ENCODE data around the gene CDC42BPB.
"Not testable (repeated sequence)": the region's sequence is repeated elsewhere in the genome, so short reads cannot be mapped to it uniquely, and the experiment has no call there.

Gene CDC42BPB

GRCh38 chr14:102898776-102899515, 158.4 kb downstream of the CDC42BPB start:
- no peak for DNase-seq (ENCODE audit: low read depth)
- no peak overlapping the region for H3K4me3 ChIP-seq (ENCODE audit: low read depth, low read length)
- TF ChIP-seq MAX (IDR thresholded peaks at IDR 0.05; ENCODE audit: low read depth, low read length) (no peak), MYC (IDR thresholded peaks at IDR 0.05; ENCODE audit: low read depth, low read length) (no peak), POLR2A (IDR thresholded peaks at IDR 0.05; ENCODE audit: extremely low read depth, insufficient read length) (no peak)
- TF ChIP-seq, protein P1, sequence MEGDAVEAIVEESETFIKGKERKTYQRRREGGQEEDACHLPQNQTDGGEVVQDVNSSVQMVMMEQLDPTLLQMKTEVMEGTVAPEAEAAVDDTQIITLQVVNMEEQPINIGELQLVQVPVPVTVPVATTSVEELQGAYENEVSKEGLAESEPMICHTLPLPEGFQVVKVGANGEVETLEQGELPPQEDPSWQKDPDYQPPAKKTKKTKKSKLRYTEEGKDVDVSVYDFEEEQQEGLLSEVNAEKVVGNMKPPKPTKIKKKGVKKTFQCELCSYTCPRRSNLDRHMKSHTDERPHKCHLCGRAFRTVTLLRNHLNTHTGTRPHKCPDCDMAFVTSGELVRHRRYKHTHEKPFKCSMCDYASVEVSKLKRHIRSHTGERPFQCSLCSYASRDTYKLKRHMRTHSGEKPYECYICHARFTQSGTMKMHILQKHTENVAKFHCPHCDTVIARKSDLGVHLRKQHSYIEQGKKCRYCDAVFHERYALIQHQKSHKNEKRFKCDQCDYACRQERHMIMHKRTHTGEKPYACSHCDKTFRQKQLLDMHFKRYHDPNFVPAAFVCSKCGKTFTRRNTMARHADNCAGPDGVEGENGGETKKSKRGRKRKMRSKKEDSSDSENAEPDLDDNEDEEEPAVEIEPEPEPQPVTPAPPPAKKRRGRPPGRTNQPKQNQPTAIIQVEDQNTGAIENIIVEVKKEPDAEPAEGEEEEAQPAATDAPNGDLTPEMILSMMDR (IDR thresholded peaks at IDR 0.05; ENCODE audit: low read depth, low read length), result no peak

GRCh38 chr14:102898298-102898697, 159.1 kb downstream of the CDC42BPB start:
- H3K4me3 ChIP-seq (ENCODE audit: low read depth, low read length), result no peak overlapping the region
- TF ChIP-seq MYC (IDR thresholded peaks at IDR 0.05; ENCODE audit: low read depth, low read length) (no peak), POLR2A (IDR thresholded peaks at IDR 0.05; ENCODE audit: extremely low read depth, insufficient read length) (no peak), MAX (IDR thresholded peaks at IDR 0.05; ENCODE audit: low read depth, low read length) (no peak)
- TF ChIP-seq, protein P1 (IDR thresholded peaks at IDR 0.05; ENCODE audit: low read depth, low read length), result no peak
- no peak for DNase-seq (ENCODE audit: low read depth)

DNA sequence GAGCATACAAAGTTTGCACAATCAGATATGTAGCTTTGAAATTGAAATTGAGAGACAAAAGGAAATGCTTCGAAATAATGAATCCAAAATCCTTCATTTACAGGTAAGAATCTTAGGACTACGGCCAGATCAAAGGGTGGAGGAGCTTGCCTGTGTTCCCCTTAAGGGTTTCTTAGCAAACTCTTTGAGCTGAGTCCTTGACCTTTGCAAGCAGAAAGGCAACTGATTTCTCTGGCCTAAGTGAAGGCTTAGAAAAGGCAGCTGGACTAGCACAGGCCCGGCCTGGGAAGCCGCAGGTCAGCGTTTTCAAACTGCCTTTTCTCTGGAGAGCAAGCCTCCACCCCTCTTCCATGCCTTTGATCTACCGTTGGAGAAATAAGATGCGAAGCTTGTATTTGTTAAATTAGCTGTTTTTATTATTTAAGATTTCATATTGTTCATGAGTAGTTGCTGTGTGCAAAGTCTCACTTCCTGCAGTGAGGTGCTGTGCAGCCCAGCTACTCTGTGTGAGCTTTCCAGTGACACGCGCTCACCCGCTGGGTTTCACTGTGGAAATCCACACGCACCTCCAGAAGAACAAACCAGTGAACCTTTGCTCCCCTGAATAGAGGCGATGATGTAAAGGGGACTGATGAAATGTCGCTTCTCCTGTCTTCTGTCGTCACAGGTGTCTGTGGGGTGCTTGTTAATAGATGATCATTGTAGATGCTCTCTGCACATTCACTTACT, 159.9 kb downstream of the CDC42BPB start:
- DNase-seq (ENCODE audit: low read depth), result no peak
- no peak overlapping the region for H3K4me3 ChIP-seq (ENCODE audit: low read depth, low read length)
- TF ChIP-seq, protein P1 (IDR thresholded peaks at IDR 0.05; ENCODE audit: low read depth, low read length), result no peak

DNA sequence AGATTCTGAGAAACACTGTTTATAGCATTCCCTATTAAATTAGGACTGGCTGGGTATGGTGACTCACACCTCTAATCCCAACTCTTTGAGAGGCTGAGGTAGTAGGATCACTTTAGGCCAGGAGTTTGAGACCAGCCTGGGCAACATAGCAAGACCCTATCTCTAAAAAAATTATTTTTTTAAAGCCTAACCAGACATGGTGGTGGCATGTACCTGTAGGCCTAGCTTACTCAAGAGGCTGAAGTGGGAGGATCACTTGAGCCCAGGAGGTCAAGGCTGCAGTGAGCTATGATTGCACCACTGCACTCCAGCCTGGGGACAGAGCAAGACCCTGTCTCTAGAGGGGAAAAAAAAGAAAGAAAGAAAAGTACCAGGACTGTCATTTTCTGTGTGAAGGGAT, 160.6 kb downstream of the CDC42BPB start:
- DNase-seq (ENCODE audit: low read depth); H3K4me3 ChIP-seq (ENCODE audit: low read depth, low read length): not testable (repeated sequence)

- no peak for TF ChIP-seq POLR2A (IDR thresholded peaks at IDR 0.05; ENCODE audit: extremely low read depth, insufficient read length)
- TF ChIP-seq, protein P1 (IDR thresholded peaks at IDR 0.05; ENCODE audit: low read depth, low read length), result no peak
- no peak for TF ChIP-seq MYC (IDR thresholded peaks at IDR 0.05; ENCODE audit: low read depth, low read length)
- no peak for TF ChIP-seq MAX (IDR thresholded peaks at IDR 0.05; ENCODE audit: low read depth, low read length)
- no peak overlapping the region for H3K4me3 ChIP-seq (ENCODE audit: low read depth, low read length)
- DNase-seq (ENCODE audit: low read depth), result peak; percentile 26
Observed at GRCh38 chr14:102893452-102893851, 163.9 kb downstream of the CDC42BPB start.

DNA sequence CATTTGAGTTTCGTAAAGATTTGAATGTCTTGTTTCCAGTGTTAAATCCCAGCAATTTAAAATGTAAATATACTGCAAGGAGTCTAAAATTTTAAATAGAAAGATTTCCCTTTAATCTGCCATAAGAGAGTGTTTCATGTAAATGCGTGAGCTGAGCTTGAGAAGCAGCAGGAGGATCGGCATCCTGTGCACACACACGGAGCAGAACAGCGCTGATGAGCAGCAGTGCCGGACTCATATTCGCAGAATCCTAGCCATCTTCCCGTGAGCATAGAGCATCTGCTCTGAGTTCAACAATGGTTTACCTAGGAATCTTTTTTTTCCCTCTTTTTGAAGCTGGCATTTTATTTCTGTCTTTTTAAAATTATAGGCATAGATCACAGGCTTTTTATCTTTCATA, 164.7 kb downstream of the CDC42BPB start:
- DNase-seq (ENCODE audit: low read depth), result no peak
- TF ChIP-seq MAX (IDR thresholded peaks at IDR 0.05; ENCODE audit: low read depth, low read length), result no peak
- TF ChIP-seq POLR2A (IDR thresholded peaks at IDR 0.05; ENCODE audit: extremely low read depth, insufficient read length), result no peak
- TF ChIP-seq, protein P1 (IDR thresholded peaks at IDR 0.05; ENCODE audit: low read depth, low read length), result no peak
- no peak for TF ChIP-seq MYC (IDR thresholded peaks at IDR 0.05; ENCODE audit: low read depth, low read length)

More for the DNA sequence above, 164.7 kb downstream of the CDC42BPB start:
- H3K4me3 ChIP-seq (ENCODE audit: low read depth, low read length), result no peak overlapping the region
